ENCODE results near the gene ITGA11. TPM values are rescaled to one million over a fixed set of nuclear protein-coding genes. Genes with fewer than 3 reads are reported as not detected.

ITGA11 gene
- total RNA-seq, 2 donors from 2014 or later = 0.99 to 1.0 TPM

- WGBS, 2 donors = 57 to 66% methylated on average over 2 of the region's 2 CpGs
These were observed 68.6 kb downstream of the ITGA11 start for GRCh38 chr15:68363353-68363752.

GRCh38 chr15:68362537-68363126 is 69.3 kb downstream of the ITGA11 start:
- no peaks in the 10 kb centered on the region for H3K36me3 ChIP-seq (replicated peaks in 1 of 2; ENCODE audit: insufficient read depth in 1 of 2, low read depth in 2 of 2)
- no peak for TF ChIP-seq CTCF (IDR thresholded peaks at IDR 0.05)
- no peak for TF ChIP-seq POLR2A (IDR thresholded peaks at IDR 0.05)
- intact Hi-C loops (cut with DNase I) = no loop called here
- no peak overlapping the region for H3K4me3 ChIP-seq
- no peaks in the 10 kb centered on the region for H3K9me3 ChIP-seq
- H3K27me3 ChIP-seq = no peaks in the 10 kb centered on the region
- DNase-seq = no peak
- no peaks in the 10 kb centered on the region for H3K4me1 ChIP-seq
- H3K27ac ChIP-seq = no peak overlapping the region
- no peak for ATAC-seq
- 90 to 95% methylated on average over 1 of the region's 1 CpG for WGBS, 2 donors

More at GRCh38 chr15:68363353-68363752, 68.6 kb downstream of the ITGA11 start:
- ATAC-seq (no peak), DNase-seq (no peak)
- Histone ChIP-seq H3K27me3 (no peaks in the 10 kb centered on the region), H3K9me3 (no peaks in the 10 kb centered on the region), H3K4me1 (no peaks in the 10 kb centered on the region), H3K36me3 (replicated peaks in 1 of 2; ENCODE audit: insufficient read depth in 1 of 2, low read depth in 2 of 2) (no peaks in the 10 kb centered on the region), H3K4me3 (no peak overlapping the region), H3K27ac (no peak overlapping the region)
- intact Hi-C loops (cut with DNase I) = no loop called here
- no peak for TF ChIP-seq CTCF (IDR thresholded peaks at IDR 0.05)
- no peak for TF ChIP-seq POLR2A (IDR thresholded peaks at IDR 0.05)

GRCh38 chr15:68360721-68361120 is 71.2 kb downstream of the ITGA11 start:
- ATAC-seq = no peak
- TF ChIP-seq POLR2A (IDR thresholded peaks at IDR 0.05) (no peak), CTCF (IDR thresholded peaks at IDR 0.05) (no peak)
- intact Hi-C loops (cut with DNase I) = no loop called here
- WGBS, 2 donors = 49 to 52% methylated on average over 7 to 8 of the region's 8 CpGs
- Histone ChIP-seq H3K9me3 (peaks cover 0 to 8% (median 0%) of the 10 kb centered on the region in 3 donors), H3K4me3 (no peak overlapping the region), H3K36me3 (replicated peaks in 1 of 2; ENCODE audit: insufficient read depth in 1 of 2, low read depth in 2 of 2) (no peaks in the 10 kb centered on the region), H3K27me3 (no peaks in the 10 kb centered on the region), H3K4me1 (no peaks in the 10 kb centered on the region), H3K27ac (no peak overlapping the region)
- no peak for DNase-seq

- Histone ChIP-seq H3K4me3 (no peak overlapping the region), H3K27me3 (no peaks in the 10 kb centered on the region), H3K27ac (no peak overlapping the region), H3K9me3 (peaks cover 0 to 8% (median 0%) of the 10 kb centered on the region in 3 donors), H3K36me3 (replicated peaks in 1 of 2; ENCODE audit: insufficient read depth in 1 of 2, low read depth in 2 of 2) (no peaks in the 10 kb centered on the region), H3K4me1 (no peaks in the 10 kb centered on the region)
- no peak for DNase-seq
- 80 to 95% methylated on average over 6 of the region's 6 CpGs for WGBS, 2 donors
- TF ChIP-seq CTCF (IDR thresholded peaks at IDR 0.05) = no peak
- ATAC-seq = no peak
- intact Hi-C loops (cut with DNase I) = no loop called here
These were observed 75.2 kb downstream of the ITGA11 start for GRCh38 chr15:68356778-68357177.

- ATAC-seq (no peak), DNase-seq (no peak)
- H3K36me3 ChIP-seq (replicated peaks in 1 of 2; ENCODE audit: insufficient read depth in 1 of 2, low read depth in 2 of 2) = no peaks in the 10 kb centered on the region
- WGBS, 2 donors = 93 to 94% methylated on average over 4 of the region's 4 CpGs
- intact Hi-C loops (cut with DNase I) = no loop called here
- no peaks in the 10 kb centered on the region for H3K4me1 ChIP-seq
- no peak overlapping the region for H3K4me3 ChIP-seq
- H3K27ac ChIP-seq = no peak overlapping the region
- no peaks in the 10 kb centered on the region for H3K27me3 ChIP-seq
- H3K9me3 ChIP-seq = peaks cover 0 to 8% (median 0%) of the 10 kb centered on the region in 3 donors
- TF ChIP-seq POLR2A (IDR thresholded peaks at IDR 0.05) (no peak), CTCF (IDR thresholded peaks at IDR 0.05) (no peak)
These were observed 77.0 kb downstream of the ITGA11 start for GRCh38 chr15:68354923-68355322.
